Right cardiac atrium (tissue), 5 donors: ENCODE results near the gene HKDC1. TPM values are rescaled to one million over a fixed set of nuclear protein-coding genes. Genes with fewer than 3 reads are reported as not detected.
"Not testable (repeated sequence)": the region's sequence is repeated elsewhere in the genome, so short reads cannot be mapped to it uniquely, and the experiment has no call there.

Experiments
- ATAC-seq, 2 donors: fragments of 200-7000 bp; cut with Tn5 transposase; one replicate each; pipeline versions ENCODE4 v1.8.0 to v1.9.1; 2020; ENCODE audit warnings: moderate library complexity in 2 of 2, mild to moderate bottlenecking in 1 of 2
- DNase-seq, 3 donors: peaks; one replicate each; pipeline ENCODE4 v3.0.0-alpha.2; 2020
- H3K27ac ChIP-seq: one replicate; pipeline ENCODE4 v1.5.1; 2013; ENCODE audit warnings: mild to moderate bottlenecking, low read length, control low read depth, moderate library complexity
- H3K27me3 ChIP-seq: one replicate; pipeline ENCODE4 v1.6.1; 2013; ENCODE audit not compliant: control insufficient read depth, insufficient read depth
- H3K4me1 ChIP-seq: one replicate; pipeline ENCODE4 v1.6.1; 2013; ENCODE audit warnings: low read length; ENCODE audit not compliant: control insufficient read depth, insufficient read depth
- H3K4me3 ChIP-seq: one replicate; pipeline ENCODE4 v1.5.1; 2013; ENCODE audit warnings: low read length, control low read depth
- H3K9me3 ChIP-seq: one replicate; pipeline ENCODE4 v1.6.1; 2013; ENCODE audit warnings: low read length; ENCODE audit not compliant: control insufficient read depth
- WGBS: extraction: QIAGEN DNeasy Blood & Tissue Kit; methylation state at CpG from one replicate; pipeline ENCODE4 v1.1.7; 2013; 5-methylcytosine and 5-hydroxymethylcytosine counted together
- intact Hi-C, 4 donors: fragments of 100-400 bp; cut with DNase I; formaldehyde crosslinking; loops; one replicate each; pipeline versions ENCODE4 v1.11.0 to v1.14.0; 2022 to 2023
- long read RNA-seq, 4 donors: library from polyadenylated mRNA; unstranded; transcript quantifications; one replicate each; pipeline ENCODE4 v2.0.0, GENCODE V29; 2020 to 2021
- polyA plus RNA-seq: library from polyadenylated mRNA; stranded (reverse); fragments of 200-250 nt; gene quantifications from one replicate; pipeline ENCODE4 v1.2.3, GENCODE V29; 2013
- total RNA-seq, 4 donors: library from RNA; stranded (reverse); fragmentation: NEBNext Ultra II Directional; extraction: Animal tissue kit (Norgen Biotek cat#: 25700); gene quantifications; one replicate each; pipeline ENCODE4 v1.2.1, GENCODE V29; 2021
- donor health status: healthy with polysubstance abuse.
- donor health status: DM: no; HTN: yes; CAD: no.
- donor health status: DM: no; HTN: no; CAD: no.
- donor health status: DM: no; HTN: yes; CAD: no; lungs with severe emphysema.
- donor health status: DM: yes; HTN: yes; CAD: no.

The HKDC1 gene
- total RNA-seq, result under 1 TPM in 2 of 4 donors, not detected in 2; 0.15 to 0.42 TPM
- polyA plus RNA-seq, result 0.05 TPM
- long read RNA-seq, donor 1, result 0 reads
- long read RNA-seq, donor 2, result 0 reads
- long read RNA-seq, donor 3, result 0 reads
- long read RNA-seq, donor 4, result 0 reads

DNA sequence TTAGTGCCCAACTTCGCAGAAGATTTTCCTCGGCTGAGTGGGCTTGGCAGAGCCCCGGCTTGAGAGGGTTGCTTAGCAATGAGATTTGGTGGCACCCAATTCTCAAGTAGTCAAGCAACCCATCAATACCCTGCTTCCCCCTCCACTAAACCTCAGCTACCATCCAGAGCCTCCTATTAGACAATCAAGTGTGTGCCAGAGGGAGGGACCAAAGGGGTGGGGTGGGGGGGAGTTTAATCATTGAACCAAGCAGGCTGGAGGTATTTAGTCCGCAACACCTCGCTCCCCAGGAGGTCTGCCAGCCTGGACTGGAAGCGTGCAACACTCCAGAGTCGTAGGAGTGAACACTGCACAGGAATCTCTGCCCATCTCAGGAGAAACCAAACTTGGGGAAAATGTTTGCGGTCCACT is at the start of gene HKDC1:
Gene HKDC1 (plus strand): TSS at position 292 of the 411 bp plus-strand sequence. CDS start 104 bp downstream, at position 396.
- DNase-seq, result no peak
- Histone ChIP-seq H3K9me3 (no peaks in the 10 kb centered on the region), H3K27ac (no peak within 1 kb of the TSS), H3K4me3 (no peak within 1 kb of the TSS), H3K27me3 (no peaks in the 10 kb centered on the region), H3K4me1 (no peaks in the 10 kb centered on the region)
- intact Hi-C loops, result no loop called here
- no peak for ATAC-seq
- WGBS, result 73% methylated on average over 8 of the region's 8 CpGs

- DNase-seq, result no peak
- no peak for ATAC-seq
- H3K9me3 ChIP-seq, result no peaks in the 10 kb centered on the region
- H3K4me3 ChIP-seq, result no peak overlapping the region
- 91% methylated on average over 3 of the region's 3 CpGs for WGBS
- no peaks in the 10 kb centered on the region for H3K27me3 ChIP-seq
- no peak overlapping the region for H3K27ac ChIP-seq
- intact Hi-C loops, result no loop called here
- no peaks in the 10 kb centered on the region for H3K4me1 ChIP-seq
These were observed 47.7 kb upstream of the HKDC1 start for GRCh38 chr10:69172241-69172982.

DNA sequence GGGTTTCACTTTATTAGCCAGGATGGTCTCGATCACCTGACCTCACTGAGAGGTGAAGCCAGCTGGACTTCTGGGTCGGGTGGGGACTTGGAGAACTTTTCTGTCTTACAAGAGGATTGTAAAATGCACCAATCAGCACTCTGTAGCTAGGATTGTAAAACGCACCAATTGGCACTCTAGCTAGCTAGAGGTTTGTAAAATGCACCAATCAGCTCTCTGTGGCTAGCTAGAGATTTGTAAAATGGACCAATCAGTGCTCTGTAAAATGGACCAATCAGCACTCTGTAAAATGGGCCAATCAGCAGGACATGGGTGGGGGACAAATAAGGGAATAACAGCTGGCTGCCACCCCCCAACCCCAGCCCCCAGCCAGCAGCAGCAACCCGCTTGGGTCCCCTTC is 44.8 kb upstream of the HKDC1 start:
- H3K27me3 ChIP-seq, intact Hi-C loops, H3K9me3 ChIP-seq, DNase-seq, ATAC-seq, H3K27ac ChIP-seq, H3K4me1 ChIP-seq, H3K4me3 ChIP-seq: not testable (repeated sequence)
- WGBS, result 96% methylated on average over 4 of the region's 4 CpGs

- WGBS, result 86% methylated on average over 2 of the region's 2 CpGs
- intact Hi-C loops, result no loop called here
- no peaks in the 10 kb centered on the region for H3K27me3 ChIP-seq
These were observed 43.3 kb upstream of the HKDC1 start for GRCh38 chr10:69176823-69177222.

DNA sequence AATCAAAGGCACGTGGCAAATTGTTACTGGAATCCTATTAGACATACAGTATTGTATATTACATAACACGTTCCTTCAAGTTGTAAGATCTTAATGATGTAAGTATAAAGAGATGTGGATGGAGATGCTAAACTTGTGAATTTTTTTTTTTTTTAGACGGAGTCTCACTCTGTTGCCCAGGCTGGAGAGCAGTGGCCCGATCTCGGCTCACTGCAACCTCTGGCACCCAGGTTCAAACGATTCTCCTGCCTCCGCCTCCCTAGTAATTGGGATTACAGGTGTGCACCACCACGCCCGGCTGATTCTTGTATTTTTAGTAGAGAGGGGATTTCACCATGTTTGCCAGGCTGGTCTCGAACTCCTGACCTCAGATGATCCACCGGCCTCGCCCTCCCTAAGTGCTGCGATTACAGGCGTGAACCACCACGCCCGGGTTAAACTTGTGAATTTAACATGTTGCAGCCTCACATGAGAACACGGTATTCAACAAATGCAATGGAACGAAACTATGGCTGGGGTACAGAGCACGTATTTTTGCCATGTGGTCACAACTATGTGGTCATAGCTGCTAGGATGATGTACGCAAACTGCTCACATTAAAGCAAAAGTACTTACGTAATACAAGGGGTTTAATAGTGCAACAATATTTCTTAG is 40.9 kb upstream of the HKDC1 start:
- Histone ChIP-seq H3K9me3 (no peaks in the 10 kb centered on the region), H3K27me3 (no peaks in the 10 kb centered on the region), H3K27ac (no peak overlapping the region), H3K4me3 (peak overlapping the region; percentile 82), H3K4me1 (no peaks in the 10 kb centered on the region)
- WGBS, result 37% methylated on average over 21 of the region's 21 CpGs
- ATAC-seq (peak; percentile 23 to 25), DNase-seq (peak in 1 of 3 donors; percentile 42)
- intact Hi-C loops, result no loop called here

More at GRCh38 chr10:69176823-69177222, 43.3 kb upstream of the HKDC1 start:
- ATAC-seq (no peak), DNase-seq (no peak)
- Histone ChIP-seq H3K4me1 (no peaks in the 10 kb centered on the region), H3K27ac (no peak overlapping the region), H3K4me3 (no peak overlapping the region), H3K9me3 (no peaks in the 10 kb centered on the region)

DNA sequence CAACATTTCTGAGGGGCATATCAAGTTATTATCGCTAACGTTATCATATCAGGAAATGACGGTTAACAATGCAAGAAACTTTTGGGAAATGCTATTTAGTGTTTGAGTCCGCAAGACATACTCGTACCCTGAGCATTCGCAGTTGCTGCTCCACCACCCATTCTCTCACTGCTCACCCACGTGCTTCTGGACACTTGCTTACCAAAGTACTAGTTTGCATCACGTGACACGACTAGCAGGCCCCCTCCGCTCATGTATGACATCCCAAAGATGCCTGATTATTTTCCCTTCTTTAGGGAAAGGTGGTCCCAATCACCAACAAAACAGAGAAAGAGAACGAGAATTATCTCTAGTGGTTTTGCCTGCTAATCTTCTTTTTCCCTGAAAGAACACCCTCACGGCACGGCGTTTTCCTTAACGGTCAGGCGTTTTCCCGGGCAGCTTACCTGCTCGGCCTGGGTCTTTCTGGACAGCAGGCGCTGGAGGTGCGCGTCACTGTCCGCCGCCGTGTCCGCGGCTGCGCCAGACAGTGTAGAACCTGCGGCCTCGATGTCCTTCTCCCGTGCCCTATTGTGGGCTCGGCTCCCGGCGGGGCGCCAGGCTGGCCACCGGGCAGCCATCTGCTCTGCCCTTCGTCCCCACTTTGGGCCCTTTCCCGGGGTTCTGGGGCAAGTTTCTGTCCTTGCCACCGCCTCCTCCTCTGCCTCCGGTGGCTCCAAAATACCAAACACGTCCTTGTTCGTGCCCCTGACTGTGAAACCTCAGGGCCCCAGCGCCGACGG is 40.2 kb upstream of the HKDC1 start, which contains the start of gene SUPV3L1:
Gene SUPV3L1 (plus strand): TSS at position 492 of the 782 bp plus-strand sequence. CDS start 58 bp downstream, at position 550.
- peak within 1 kb of the TSS; percentile 87 for H3K27ac ChIP-seq
- peak within 1 kb of the TSS; percentile 82 for H3K4me3 ChIP-seq
- DNase-seq (peak; percentile 95 to 98 (median 95)), ATAC-seq (peak; percentile 96 to 97)
- H3K27me3 ChIP-seq, result no peaks in the 10 kb centered on the region
- WGBS, result under 1% methylated on average over 44 of the region's 44 CpGs
- no peaks in the 10 kb centered on the region for H3K9me3 ChIP-seq
- intact Hi-C loops, result no loop called here
- no peaks in the 10 kb centered on the region for H3K4me1 ChIP-seq

DNA sequence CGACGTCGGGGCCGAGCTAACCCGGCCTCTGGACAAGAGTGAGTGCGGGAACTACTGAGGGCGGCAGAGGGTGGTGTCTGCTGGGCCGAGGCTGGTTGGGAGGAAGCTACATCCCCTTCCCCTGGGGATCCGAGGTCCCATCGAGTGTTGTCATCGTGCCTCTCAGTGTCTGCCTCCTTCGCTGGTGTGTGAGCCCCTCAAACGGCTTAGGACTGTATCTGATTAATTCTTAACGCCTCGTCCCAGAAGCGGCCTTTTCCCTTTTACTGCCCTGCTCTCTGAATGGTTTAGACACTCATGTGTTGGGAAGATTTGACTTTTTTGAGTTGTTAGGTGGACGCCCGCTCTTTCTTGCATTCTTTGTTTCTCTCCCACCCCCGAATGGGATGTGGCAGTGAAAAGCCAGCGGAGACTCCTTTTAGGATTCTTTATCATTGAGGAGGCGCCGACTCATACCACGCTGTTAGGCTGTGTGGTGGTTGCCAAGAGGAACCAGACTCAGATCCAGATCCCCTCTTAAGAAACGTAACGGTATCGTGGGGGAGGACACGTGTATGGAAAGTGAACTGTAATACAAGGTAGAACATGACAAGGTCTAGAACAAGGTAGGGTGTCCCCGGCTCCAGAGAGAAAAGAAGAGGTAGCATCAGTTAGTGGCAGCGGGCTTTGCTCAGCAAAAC is 39.5 kb upstream of the HKDC1 start:
- 3% methylated on average over 29 of the region's 29 CpGs for WGBS
- intact Hi-C loops, result no loop called here
- no peaks in the 10 kb centered on the region for H3K27me3 ChIP-seq

DNA sequence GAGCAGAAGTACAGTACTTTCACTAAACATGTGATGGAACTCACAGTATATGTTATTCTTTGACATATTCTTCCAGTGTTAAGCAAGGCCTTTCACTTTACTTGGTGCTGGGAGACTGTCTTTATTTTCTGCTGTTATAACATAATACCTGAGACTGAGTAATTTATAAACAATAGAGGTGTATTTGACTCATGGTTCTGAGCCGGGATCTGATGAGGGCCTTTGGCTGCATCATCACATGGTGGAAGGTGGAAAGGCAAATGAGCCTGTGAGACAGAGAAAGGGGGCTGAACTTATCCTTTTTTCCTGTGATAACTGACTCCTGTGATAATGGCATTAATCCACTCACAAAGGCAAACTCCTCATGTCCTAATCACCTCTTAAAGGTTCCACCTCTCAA is 38.7 kb upstream of the HKDC1 start:
- H3K4me1 ChIP-seq, result no peaks in the 10 kb centered on the region
- no peaks in the 10 kb centered on the region for H3K9me3 ChIP-seq
- intact Hi-C loops, result no loop called here
- H3K27ac ChIP-seq, result no peak overlapping the region
- WGBS, result 65% methylated on average over 1 of the region's 1 CpG
- peak overlapping the region; percentile 82 for H3K4me3 ChIP-seq
- no peak for DNase-seq
- ATAC-seq, result no peak
- no peaks in the 10 kb centered on the region for H3K27me3 ChIP-seq

More for the DNA sequence above, 39.5 kb upstream of the HKDC1 start:
- DNase-seq (no peak), ATAC-seq (no peak)
- Histone ChIP-seq H3K4me1 (no peaks in the 10 kb centered on the region), H3K4me3 (peak overlapping the region; percentile 82), H3K9me3 (no peaks in the 10 kb centered on the region), H3K27ac (peak overlapping the region; percentile 87)

DNA sequence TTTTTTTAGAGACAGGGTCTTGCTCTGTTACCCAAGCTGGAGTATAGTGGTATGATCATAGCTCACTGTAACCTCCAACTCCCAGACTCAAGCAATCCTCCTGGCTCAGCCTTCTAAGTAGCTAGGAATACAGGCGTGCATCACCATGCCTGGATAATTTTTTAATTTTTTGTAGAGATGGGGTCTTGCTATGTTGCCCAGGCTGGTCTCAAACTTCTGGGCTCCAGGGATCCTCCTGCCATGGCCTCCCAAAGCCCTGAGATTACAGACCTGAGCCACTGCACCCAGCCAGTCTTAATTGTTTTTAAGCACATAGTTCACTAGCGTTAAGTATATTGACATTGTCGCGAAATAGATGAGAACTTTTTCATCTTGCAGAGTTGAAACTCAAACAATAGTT is 38.1 kb upstream of the HKDC1 start:
- H3K4me1 ChIP-seq, result no peaks in the 10 kb centered on the region
- intact Hi-C loops, result no loop called here
- no peaks in the 10 kb centered on the region for H3K9me3 ChIP-seq
- 90% methylated on average over 4 of the region's 4 CpGs for WGBS
- ATAC-seq, result no peak
- no peaks in the 10 kb centered on the region for H3K27me3 ChIP-seq
- no peak overlapping the region for H3K27ac ChIP-seq
- DNase-seq, result no peak
- no peak overlapping the region for H3K4me3 ChIP-seq

GRCh38 chr10:69186524-69186923 is 33.6 kb upstream of the HKDC1 start:
- Histone ChIP-seq H3K27ac (no peak overlapping the region), H3K27me3 (no peaks in the 10 kb centered on the region), H3K9me3 (no peaks in the 10 kb centered on the region), H3K4me3 (no peak overlapping the region), H3K4me1 (no peaks in the 10 kb centered on the region)
- intact Hi-C loops, result no loop called here
- no peak for ATAC-seq
- no peak for DNase-seq
- whole genome bisulfite sequencing, result 87% methylated on average over 1 of the region's 1 CpG
